ENCODE measurements around the gene LINC01488.

Gene LINC01488

DNA sequence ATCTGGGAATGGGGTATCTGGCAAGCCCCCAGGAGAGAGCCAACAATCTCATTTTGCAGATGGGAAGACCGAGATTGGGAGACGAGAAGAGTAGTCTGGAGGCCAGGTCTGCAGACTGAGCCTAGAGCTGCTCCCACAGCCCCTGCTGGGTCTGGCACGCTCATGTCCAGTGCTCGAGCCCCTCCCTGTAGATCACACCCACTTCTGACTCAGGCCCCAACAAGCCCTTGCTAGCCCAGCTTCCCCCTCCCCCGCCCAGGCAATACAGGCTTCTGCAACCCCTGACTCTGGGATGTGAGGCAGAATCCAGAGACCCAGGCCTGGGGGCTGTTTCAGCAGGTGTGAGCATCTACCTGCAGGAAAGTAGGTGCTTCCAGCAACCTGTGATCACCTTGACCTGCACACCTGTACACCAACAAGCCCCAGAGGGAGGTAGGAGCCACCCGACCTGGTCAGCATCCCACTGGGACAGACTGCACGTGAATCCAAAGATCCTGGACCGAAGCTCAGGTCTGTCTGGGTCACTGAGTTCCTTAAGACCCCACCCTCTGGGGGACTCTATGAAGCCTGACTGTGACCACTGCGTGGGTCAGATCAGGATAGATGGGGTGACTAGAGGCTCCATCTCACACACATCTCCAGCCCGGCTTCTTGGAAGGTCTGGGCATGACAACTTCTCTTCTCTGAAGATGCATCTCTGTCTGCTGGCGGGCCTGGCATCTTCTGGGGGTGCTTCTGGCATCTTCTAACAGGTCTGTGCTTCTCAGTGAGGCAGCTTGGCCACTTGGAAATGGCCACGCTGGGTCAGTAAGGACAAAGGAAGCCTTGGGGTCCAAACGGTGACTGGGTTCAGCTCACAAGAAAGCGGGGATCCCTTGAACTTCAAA lies 29.3 kb downstream of the LINC01488 start:
- DNase-seq (ENCODE audit: low read depth) = no peak

DNA sequence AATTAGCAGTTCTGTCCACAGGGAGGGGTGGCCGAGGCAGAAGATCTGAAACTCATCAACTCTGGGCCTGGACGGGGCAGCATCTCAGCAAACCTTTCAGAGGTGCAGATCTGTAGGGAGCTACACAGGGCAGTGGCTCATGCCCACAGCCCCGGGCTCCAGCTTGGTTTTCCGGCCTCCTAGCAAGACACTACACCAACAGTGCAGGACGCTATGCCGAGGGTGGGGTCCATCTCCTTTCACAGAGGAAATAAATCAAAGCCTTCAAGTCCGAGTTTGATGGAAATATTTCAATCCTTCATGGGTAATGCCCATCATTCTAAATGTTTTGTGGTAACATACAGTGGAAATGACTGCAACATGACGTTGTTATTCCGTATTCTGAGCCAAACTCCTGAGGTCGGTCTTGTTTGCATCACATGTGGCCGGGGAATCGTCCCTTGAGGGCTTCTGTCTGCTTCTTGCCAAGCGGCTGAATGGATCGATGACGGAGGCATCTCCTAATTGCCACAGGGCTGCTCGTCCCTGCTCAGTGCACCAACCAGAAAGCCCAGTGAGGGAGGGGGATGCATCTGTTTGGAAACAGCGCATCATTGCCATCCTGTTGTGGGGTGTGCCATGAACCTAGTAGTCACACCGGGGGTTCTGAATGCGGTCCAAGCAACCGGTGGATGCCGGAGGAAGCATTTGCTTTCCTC lies 30.0 kb downstream of the LINC01488 start:
- DNase-seq (ENCODE audit: low read depth) = no peak

DNA sequence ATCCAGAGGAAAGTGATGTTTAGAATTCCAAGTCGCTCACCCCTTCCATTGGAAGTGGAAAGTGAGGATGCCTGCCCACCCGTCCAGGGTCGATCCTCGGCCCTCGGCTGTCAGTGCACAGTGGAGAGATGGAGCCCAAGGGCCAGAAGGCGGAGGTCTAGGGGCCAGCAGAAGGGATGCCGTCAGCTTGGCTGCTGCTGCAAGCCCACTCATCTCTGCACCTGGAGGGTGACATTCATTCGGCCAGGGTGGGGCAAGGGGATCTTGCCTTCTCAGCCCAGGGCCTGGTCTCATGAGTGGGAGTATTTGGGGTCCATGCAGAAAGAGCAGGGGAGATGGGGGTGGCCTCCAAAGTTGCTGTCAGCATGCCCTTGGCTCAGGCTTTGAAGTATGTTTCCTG lies 30.7 kb downstream of the LINC01488 start:
- no peak for DNase-seq (ENCODE audit: low read depth)

DNA sequence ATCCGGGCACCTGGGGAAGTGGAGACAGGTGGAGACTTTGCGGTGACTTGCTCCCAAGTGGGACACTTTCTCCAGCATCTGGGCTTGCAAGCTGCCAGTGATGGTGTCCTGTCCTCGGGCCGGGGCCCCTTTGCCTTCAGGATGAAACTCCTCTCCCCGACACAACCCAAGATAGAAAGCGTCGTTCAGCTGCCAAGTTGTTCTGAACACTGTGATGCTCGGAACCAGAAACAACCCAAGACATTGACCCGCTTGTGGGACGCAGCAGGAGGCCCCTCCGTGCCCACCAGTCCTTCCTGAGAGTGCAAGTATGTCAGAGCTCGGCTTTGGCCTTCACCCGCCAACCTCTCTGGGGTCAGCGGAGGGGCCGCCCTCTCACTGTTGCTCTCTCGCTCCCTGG lies 31.3 kb downstream of the LINC01488 start:
- DNase-seq (ENCODE audit: low read depth) = no peak

DNA sequence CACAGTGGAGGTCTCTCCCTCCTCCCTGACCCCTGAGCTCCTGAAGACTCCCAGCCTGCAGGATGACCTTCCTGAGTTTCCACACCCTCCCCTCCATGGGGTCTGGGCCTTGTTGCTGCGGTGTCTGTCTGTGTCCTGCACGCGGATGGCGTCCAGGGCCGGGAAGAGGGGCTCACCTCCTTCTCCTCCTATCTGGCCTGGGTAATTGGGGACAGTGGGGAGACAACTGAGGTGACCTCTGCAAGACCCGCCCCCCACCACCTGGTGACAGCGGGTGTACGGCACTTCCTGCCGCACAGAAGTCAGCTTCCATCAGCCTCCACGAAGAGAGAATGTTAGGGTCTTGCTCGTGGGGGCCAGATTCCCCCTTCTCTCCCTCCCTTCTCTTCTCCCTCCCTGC lies 31.7 kb downstream of the LINC01488 start:
- no peak for DNase-seq (ENCODE audit: low read depth)

DNA sequence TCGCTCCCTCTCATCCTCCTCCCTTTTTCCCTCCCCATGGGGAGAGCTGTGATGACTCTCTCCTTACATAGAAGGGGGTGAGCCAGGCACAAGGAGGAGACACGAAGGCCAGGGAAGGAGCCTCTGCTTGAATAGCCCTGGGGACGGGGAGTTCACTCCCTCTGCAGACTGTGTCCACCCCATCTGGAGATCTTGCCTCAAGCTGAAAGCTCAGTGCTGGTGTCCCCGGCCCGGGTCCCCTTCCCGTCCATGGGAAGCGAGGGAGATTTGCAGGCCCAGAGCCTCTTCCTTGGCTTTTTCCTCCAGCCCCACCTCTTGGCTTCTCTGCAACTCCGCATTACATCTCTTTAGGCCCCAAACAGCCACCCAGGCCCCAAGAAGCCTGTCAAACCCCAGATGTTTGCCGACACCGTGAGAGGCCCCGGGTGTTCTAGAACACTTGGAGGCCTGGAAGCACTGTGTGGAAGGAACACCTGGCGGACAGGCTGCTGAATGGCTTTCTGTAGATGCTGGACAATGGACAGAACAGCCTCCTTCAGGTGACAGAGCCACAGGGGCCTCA lies 32.3 kb downstream of the LINC01488 start:
- DNase-seq (ENCODE audit: low read depth) = no peak

DNA sequence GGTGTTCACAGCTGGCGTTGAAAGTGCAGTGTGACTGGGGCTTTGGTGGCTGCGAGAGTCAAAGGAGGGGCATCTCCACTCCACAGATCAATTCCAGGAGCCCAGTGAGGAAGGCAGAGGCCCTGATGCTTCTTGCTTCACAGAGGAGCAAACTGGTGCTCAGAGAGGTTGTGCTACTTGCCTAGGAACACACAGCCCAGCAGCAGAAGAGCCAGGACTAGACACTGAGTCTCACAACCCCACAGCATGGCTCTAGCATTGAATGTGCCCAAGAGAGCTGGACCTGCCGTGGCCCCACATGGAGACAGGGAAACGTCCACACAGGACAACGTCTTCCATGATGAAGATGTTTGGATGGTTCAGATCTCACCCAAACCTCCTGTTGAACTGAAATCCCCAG lies 33.3 kb downstream of the LINC01488 start:
- no peak for DNase-seq (ENCODE audit: low read depth)

DNA sequence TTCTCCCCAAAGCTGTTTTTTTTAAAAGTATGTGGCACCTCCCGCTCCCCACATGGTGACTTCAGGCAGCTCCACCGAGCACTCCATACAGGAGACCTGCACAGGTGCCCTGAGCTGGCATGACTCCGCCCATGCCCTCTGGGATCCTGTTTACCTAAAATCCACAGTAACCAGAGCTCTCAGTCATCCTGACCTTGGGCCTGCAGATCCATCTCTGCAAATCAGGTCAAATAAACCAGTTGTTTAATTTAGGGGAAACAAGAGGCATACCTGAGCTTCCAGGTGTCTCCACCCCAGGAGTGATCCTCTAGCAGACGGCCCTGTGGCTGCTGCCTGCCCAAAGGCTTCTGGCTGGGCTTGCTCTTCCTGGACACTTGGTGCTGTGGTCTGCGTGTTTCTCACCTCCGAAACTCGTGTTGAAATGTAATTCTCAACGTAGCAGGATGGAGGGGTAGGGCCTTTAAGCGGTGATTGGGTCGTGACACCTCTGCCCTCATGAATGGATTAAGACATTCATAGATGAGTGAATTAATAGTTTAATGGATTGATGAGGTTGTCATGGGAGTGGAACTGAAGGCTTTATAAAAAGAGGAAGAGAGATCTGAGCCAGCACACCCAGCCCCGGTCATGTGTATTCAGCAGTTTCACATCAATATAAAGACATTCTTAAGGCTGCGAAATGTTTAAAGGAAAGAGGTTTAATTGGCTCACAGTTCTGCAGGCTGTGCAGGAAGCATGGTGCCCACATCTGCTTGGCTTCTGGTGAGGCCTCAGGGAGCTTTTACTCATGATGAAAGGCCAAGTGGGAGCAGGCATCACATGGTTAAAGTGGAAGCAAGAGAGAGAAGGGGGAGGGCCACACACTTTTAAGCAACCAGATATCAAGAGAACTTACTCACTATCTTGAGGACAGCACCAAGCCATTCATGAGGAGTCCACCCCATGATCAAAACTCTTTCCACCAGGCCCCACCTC lies 34.1 kb downstream of the LINC01488 start:
- DNase-seq (ENCODE audit: low read depth) = no peak

DNA sequence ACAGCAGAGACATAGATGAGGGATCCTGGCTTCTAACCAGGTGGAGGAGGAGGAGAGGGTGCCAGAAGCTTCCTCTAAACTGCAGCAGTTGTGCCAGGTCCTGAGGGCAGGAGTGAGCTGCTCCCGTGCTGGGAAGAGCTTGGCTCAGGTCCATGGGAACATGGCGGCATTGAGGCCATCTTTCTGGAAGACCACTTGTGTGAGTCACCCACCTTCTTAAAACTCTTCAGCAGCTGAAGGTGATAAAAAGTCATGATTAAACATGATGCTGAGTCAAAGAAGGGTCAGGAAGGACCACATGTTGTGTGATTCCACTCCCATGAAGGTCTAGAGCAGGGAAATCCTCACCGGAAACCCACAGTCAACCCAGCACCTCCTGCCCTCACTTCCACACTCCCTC lies 35.1 kb downstream of the LINC01488 start:
- no peak for DNase-seq (ENCODE audit: low read depth)

DNA sequence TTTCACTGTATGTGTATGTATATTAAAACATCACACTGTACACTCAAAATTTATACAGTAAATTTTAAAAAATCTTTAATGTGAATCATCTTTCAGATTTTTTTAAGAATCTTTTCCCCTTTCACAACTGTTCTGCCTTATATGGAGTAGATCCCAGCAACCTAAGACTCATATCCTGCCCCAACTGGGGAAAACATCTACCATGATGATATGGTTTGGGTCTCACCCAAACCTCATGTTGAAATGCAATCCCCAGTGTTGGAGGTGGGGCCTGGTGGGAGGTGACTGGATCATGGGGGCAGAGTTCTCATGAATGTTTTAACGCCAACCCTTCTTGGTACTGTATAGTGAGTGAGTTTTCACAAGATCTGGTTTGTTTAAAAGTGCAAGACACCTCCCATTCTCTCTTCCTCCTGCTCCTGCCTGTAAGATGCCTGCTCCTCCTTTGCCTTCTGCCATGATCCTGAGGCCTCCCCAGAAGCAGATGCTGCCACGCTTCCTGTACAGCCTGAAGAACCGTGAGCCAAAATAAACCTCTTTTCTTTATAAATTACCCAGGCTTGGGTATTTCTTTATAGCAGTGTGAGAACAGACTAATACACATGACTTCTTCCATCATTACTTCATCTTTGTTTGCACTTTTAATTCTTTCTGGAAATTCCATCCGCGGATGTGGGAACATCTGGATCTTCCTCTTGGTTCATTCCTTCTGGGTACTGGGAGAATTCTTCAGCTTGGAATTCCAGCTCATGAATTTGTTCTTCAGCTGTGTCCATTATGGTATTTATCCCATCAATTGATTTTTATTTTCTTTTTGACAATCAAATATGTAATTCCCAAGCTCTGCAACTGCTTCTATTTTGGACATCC lies 36.9 kb downstream of the LINC01488 start:
- no peak for DNase-seq (ENCODE audit: low read depth)

DNA sequence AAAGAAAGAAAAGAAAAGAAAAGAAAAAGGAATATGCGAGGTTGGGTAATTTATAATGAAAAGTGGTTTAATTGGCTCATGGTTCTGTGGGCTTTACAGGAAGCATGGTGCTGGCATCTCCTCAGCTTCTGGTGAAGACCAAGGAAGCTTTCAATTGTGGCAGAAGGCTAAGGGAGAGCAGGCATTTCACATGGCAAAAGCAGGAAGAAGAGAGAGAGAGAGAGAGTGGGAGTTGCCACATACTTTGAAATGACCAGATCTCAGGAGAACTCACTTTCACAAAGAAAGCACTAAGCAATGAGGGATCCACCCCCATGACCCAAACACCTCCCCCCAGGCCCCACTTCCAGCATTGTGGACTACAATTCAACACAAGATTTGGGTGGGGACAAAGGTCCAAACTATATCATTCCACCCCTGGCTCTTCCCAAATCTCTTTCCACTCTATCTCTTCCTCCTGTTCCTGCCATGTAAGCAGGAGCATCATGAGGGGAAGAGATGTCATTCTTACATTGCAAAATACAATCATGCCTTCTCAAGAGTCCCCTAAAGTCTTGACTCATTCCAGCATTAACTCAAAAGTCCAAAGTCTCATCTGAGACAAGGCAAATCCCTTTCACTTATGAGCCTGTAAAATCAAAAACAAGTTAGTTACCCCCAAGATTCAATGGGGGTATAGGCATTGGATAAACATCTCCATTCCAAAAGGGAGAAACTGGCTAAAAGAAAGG lies 38.9 kb downstream of the LINC01488 start:
- no peak for DNase-seq (ENCODE audit: low read depth)

DNA sequence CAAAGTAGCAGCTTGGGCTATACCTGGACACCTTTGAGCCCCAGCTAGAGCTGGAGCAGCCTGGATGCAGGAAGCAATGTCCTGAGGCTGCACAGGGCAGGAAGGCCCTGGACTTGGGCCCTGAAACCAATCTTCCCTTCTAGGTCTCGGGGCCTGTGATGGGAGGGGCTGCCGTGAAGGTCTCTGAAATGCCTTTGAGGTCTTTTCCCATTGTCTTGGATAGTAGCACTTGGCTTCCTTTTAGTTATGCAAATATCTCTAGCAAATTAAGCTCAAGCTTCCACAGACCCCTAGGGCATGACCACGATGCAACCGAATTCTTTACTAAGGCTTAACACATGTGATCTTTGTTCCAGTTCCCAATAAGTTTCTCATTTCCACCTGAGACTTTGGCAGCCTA lies 40.0 kb downstream of the LINC01488 start:
- DNase-seq (ENCODE audit: low read depth) = no peak

DNA sequence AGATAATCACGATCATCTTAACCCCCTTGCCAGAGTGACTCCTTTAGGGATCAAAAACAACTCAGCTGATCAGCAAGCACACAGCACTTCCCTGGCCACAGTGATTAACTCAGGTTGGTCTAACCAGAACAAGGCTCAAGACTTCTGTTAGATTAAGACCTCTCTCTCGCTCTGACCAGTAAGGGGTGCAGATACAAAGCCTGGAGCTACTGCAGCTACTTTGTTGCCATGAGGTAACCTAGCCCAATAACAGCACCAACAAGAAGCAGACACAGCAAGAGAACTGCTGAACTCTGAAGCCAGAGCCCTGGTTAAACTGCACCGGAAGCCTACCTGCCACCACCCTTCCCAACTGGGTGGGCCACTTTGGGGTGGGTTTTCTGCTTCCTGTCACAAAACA lies 42.0 kb downstream of the LINC01488 start:
- no peak for DNase-seq (ENCODE audit: low read depth)

DNA sequence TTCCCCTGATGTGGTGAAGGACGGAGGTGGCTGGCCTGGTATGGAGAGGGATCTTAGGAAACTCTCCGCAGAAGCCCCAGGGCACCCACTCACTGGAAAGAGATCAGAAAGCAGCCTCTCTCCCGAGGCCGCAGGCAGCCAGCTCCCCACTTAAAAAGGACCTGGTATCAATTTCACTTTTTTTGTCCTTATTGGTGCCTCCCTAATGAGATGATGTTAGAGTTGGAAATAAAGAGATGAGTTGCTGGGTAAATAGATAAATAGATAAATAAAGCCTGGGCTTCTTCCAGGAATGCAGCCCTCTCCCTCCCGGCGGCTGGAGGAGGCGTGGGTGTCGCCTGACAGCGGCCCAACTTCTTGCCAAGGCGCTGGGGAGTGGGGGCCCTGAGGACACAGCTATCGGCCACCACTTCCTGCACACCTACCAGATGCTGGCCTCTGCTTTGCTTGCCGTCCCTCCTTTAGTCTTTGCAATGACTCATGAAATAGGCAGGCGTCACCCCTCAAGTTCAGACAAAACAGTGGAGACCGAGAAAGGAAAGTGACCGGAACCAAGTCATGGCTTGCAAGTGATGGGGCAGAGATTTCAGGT lies 42.9 kb downstream of the LINC01488 start:
- no peak for DNase-seq (ENCODE audit: low read depth)

DNA sequence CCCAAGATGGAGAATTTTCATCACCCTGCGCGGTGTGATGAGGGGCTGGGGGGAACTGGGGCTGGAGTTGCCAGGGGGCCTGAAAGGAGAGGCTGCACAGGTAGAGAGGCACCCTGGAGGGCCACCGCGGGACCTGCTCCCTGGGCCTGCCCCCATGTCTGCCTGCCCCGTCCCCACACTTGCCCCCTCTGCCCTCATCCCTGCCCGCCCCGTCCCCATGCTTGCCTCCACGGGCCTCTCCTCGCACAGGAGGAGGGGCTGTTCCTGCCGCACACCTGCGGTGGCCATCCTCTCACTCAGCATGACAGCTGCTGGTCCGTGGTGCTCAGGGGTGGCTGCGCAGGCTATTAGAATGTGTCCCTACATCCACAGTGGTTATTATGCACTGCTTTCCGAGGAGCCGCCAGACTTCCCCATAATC lies 43.5 kb downstream of the LINC01488 start:
- no peak for DNase-seq (ENCODE audit: low read depth)

DNA sequence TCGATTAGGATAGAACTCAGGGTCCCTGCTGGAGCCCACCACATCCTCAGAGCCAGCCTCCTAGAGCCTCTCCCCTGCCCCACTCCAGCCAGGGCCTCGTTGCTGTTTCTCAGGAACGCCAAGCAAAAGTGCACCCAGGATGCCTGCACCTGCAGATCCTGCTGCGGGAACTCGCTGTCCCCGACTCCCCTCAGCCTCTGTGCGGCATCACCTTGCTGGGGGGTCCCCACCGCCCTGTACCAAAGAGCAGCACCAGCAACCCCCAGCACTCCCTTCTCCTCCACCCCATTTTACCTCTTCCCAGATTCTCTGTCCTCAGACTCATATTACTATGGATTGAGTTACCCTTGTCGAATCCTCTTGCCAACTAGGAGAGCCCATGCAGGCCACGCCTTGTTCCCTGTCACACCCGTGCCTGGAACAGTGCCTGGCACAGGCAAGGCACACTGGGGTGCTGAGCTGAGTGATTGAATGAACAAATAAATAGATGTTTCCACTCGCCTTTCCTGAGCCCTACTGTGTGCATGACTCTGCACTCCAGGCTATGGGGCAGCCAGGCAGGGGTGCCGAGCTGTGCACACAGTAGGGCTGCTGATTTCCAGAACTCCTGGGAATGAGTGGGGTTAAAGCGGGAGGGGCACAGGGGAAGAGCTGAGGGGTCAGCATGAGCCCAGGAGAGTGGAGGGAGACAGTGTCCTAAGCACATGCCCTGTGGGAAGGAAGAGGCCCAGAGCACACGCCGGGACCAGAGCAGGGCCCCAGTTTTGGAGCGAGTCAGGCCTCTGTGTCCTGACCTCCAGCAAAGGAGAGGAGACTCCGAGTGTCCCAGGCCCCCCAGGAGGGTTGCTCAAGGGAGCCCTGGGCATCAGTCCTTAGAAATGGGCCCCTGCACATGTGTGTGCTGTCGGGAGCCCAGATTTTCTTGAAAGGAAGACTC lies 44.3 kb downstream of the LINC01488 start:
- no peak for DNase-seq (ENCODE audit: low read depth)

DNA sequence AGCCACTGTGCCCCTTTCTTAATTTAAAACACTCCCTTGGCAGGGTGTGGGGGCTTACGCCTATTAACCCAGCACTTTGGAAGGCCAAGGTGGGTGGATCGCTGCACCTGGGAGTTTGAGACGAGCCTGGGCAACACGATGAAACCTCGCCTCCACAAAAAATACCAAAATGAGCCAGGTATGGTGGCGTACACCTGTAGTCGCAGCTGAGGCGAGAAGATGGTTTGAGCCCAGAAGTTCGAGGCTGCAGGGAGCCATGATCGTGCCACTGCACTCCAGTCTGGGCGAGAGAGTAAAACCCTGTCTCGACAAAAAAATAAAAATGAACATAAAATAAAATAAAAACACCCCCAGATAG lies 45.0 kb downstream of the LINC01488 start:
- DNase-seq (ENCODE audit: low read depth) = no peak

DNA sequence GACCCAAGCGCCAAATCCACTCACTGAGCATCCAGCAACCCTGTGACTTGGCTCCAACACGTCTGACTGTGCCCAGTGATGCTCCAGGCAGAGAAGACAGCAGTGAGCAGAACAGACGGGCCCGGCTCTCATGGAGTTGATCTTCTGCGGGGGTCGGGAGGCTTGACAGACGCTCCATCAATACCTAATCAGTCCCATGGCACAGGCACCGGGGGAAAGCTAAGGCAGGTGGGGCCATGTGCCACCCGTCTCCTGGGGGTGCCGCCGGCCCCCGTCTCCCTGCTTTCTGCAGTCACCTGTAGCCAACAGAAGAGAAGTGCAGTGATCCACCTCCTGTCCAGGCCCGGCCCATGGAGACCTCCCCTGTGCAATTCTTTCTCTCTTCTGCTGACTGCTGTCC lies 47.5 kb downstream of the LINC01488 start:
- DNase-seq (ENCODE audit: low read depth) = no peak
